Measurements from ENCODE around the gene MANEAL.
"Not testable (repeated sequence)": the region's sequence is repeated elsewhere in the genome, so short reads cannot be mapped to it uniquely, and the experiment has no call there.

Gene MANEAL, protein sequence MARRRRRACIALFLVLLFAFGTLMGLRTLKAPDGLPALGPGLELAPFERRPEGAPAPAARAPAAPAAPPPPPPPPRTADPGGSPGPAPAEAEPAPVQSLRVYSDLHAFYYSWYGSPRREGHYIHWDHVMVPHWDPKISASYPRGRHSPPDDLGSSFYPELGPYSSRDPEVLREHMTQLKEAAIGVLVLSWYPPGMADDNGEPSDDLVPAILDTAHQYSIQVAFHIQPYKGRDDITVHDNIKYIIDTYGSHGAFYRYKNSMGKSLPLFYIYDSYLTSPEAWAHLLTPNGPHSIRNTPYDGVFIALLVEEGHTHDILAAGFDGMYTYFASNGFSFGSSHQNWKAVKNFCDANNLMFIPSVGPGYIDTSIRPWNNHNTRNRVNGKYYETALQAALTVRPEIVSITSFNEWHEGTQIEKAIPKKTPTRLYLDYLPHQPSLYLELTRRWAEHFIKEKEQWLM

DNA sequence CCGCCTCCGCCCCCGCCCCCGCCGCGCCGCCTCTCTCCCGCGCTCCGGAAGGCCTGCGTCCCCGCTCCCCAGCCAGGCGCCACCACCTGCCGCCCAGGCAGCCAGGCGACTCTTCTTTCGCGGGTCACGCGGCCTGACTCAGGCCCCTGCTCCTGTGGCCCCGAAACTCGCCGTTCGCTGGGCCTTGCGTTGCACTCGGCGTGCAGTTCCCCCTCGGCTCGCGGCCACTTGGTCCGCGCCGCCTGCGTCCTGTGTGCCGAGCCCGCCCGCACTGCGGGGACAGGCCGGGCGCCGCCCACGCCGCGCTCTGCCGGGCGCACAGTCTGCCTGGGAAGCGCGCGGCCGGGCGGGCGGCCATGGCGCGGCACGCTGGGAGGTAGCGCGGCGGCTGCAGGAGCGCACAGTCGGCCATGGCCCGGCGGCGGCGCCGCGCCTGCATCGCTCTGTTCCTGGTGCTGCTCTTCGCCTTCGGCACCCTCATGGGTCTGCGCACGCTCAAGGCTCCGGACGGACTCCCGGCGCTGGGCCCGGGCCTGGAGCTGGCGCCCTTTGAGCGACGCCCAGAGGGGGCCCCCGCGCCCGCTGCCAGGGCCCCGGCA, at the start of gene MANEAL:
TSS of gene MANEAL (plus strand) at position 75 of the 599 bp plus-strand sequence. CDS start at position 411, 336 bp downstream.
- no peak for DNase-seq (ENCODE audit: low read depth)

DNA sequence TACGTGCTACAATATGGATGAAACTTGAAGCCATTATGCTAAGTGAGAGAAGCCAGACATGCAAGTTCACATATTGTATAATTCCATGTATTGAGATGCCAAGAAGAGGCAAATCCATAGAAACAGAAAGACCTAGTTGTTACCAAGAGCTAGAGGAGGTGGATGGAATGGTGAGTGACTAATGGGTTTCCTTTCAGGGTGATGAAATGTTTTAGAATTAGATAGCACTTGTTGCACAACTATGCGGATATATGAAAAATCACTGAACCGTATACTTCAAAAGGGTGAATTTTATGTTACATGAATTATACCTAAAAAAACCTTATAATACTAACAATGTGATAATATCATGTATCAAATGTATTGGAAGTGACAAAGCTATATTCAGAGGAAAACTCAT, 46.8 kb upstream of the MANEAL start:
- DNase-seq (ENCODE audit: low read depth): no peak

DNA sequence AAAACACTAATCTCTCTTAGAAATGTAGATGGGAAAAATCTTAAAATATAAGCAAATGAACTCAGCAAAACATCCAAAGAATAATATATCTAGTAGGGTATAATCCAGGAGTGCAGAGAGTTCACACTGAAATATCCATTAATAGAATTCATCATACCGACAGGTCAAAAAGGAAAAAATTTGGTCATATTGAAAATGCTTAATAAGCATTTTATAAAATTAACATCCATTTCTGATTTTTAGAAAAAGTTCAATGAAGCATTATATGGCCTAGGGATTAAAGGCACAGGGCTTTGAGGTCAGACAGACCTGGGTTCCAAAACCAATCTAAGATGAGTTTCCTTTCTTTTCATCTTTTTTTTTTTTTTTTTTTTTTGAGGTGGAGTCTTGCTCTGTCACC, 45.1 kb upstream of the MANEAL start:
- no peak for DNase-seq (ENCODE audit: low read depth)

DNA sequence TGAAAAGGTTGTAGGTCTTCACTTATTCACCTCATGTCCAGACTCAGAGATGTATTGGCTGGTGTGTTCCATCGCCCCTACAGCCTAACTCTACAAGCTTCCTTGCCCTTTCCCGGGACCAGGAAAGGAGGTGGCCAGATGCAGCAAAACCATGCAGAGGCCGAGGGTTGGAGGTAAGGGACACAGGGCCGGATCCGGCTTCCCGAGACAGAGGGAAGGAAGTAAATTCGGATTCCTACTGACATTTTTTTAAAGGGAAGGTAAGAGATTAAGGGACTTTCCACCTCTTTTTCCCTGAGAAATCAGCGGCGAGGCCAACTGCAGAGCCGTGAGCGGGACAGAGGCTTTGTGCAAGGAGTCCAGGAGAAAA, 41.4 kb upstream of the MANEAL start:
- no peak for DNase-seq (ENCODE audit: low read depth)

DNA sequence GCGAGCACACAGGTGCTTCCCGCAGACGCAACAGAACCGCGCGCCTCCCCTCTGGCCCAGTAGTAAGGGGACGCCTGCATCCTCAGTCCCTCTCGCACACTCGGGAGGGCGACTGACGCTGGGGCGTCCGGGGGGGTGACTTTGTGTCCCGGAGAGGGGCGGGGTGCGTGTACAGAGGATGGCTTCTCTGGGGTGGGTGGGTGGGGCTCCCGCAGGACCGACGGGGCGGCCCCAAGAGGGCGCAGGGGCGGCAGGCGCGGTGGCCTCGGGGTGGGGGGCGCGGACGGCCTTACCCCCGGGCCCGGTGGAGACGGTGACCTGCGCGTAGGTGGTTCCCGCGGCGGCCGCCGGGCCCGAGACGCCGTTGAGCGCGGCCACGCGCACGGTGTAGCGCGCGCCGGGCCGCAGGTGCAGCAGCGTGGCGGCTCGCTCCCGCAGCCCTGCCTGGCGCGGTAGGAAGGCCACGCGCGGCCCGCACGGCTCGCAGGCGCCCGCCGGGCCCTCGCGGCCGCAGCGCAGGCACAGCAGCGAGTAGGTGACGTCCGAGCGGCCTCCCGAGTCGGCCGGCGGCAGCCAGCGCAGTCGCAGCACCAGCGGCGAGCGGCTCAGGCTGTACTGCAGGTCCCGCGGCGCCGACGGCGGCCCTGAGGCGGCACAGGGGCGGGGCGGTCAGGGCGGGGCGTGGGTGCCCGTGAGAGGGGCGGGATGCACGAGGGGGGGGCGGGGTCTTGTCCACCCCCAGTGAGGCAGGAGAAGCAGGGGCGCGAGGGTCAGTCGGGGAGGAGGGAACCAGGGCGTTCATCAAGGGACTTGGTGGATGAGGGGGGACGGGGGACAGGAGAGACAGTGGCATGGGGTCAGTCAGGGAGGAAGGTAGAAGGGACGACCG, 40.8 kb upstream of the MANEAL start:
- no peak for DNase-seq (ENCODE audit: low read depth)

DNA sequence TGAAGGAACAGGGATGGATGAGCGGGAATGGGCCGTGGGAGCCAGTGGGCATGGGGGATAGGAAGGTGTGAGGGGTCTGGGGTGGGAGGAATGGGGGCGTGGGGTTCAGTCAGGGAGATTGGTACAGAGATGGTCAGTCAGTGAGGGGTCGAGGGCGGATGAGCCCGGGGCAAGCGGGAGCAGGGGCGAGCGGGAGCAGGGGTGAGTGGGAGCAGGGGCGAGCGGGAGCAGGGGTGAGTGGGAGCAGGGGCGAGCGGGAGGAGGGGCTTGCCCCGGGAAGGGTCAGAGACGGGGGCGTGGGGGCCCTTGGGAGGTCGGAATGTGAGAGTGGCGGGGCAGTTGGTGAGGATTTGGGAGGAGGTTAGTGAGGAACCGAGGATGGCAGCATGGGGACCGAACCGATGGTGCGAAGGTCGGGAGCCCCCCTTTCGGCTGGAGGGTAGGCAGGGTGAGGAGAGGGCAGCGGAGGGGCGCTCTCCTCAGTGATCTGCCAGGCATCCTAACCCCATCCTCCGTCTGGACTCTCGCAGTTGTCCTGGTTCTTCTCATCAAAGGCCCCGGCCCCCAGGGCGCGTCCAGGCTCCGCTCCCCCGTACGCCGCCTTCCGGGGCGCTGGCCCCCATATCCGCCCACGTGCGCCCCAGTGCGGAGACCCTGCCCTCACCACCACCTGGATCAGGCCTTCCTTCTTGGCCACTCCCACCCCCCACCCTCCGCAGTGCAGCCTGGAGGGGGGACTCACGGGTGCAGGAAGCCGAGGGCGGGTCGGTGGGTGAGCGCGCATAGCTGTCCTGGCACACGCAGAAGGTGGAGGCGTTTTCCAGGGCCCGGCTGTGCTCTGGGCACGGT, 40.0 kb upstream of the MANEAL start:
- DNase-seq (ENCODE audit: low read depth): no peak

DNA sequence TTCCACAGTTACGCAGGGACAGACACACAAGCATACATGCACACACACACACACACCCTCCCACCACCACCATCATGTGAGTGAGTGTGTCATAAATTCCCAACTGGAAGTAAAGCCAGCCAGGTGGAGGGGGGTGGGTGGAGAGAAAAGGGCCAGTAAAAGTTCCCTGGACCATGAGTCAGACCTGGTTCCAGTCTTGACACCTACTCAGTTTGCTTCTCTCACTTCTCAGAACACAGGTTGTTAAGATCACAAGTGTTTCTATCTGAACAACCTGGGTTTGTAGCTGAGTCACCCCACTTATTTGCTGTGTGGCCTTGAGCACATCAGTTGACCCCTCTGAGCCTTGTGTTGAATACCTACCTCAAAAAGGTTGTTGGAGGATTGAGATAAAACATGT, 38.4 kb upstream of the MANEAL start:
- no peak for DNase-seq (ENCODE audit: low read depth)

DNA sequence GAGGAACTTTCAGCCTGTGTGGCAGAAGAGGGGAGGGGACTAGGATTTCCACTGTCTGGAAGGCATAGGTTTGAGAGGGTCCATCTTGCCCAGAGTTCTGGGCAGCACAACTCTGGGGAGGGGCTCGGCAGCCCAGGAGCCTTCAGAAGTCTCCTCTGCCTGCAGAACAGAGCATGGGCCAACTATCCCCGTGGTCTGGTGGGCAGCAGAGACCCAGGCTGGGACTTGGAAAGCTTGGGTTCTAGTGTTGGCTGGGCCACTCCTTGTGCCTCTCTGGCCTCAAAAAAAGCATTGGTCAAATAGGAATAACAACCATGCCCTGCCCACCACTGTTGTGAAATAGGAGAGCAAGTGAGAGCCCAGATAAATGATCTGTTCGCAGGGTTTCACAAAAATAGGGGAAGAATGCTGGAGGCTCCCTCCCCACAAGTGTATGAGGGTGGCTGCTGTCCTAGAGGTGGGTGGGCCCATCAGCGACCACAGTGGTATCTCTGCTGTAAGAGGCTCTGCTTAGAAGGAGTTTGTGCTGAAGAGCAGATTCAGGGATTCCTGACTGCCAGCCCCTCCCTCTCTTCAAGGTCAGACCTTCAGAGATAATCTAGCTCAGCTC, 37.6 kb upstream of the MANEAL start:
- DNase-seq (ENCODE audit: low read depth): no peak

DNA sequence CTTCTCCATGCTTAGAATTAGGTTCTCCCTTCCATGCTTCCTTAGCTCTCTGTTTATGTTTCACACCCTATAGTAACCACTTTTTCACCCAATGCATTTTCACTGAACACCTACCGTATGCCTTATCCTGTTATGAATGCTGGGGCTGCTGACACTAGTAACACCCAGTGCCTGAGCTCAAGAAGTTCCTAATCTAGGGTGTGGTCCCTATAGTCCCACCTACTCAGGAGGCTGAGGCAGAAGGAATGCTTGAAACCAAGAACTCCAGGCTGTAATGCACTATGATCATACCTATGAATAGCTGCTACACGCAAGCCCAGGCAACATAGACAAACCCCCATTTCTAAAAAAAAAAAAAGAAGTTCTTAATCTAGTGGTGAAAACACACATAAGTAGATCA, 34.2 kb upstream of the MANEAL start:
- no peak for DNase-seq (ENCODE audit: low read depth)

DNA sequence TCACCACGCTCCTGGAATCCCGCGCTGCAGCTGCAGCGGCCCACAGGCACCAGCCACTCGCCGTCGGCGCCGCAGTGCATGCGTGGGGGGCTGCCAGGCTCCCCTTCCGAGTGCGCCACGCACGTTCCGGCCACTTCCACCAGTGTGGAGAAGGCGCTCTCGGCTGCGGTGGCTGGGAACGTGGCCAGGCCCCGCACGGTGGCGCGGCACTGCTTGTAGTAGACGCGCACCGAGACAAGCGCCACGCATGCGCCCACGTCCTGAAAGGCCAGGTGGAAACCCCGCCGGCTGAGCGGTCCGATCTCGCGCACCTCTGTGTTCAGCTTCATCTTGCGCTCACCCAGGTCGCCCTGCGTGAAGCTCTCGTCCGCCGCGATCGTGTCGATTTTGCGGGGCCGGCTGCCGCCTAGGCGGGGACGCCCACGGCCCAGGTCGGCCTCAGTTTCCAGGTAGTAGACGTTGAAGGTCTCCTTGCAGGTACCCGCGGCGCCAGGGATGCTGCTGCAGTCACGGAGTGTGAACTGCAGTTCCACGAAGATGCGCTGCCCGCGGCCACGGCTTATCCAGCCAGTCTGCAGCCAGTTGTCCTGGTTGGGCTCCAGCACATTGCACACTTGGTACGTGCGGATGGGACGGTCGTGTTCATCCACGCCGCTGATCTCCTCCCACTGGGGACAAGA, 32.1 kb upstream of the MANEAL start:
- no peak for DNase-seq (ENCODE audit: low read depth)

DNA sequence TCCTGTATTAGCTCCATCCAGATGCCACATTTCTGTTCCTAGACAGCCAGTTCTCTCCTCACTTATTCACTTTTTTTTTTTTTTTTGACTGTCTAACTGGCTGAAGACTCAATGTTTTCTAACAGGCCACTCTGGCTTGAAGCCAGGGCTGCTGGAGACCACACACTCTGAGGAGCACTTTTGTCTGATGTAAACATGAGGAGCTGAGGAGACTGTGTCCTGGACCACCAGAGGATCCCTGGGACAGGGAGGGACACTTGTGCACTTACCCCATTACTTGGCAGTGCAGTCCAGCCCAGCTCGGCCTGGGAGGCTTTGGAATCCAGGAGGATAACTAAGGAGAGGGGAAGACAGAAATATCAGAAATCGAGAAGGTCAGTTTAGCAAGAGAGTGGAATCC, 31.1 kb upstream of the MANEAL start:
- no peak for DNase-seq (ENCODE audit: low read depth)

DNA sequence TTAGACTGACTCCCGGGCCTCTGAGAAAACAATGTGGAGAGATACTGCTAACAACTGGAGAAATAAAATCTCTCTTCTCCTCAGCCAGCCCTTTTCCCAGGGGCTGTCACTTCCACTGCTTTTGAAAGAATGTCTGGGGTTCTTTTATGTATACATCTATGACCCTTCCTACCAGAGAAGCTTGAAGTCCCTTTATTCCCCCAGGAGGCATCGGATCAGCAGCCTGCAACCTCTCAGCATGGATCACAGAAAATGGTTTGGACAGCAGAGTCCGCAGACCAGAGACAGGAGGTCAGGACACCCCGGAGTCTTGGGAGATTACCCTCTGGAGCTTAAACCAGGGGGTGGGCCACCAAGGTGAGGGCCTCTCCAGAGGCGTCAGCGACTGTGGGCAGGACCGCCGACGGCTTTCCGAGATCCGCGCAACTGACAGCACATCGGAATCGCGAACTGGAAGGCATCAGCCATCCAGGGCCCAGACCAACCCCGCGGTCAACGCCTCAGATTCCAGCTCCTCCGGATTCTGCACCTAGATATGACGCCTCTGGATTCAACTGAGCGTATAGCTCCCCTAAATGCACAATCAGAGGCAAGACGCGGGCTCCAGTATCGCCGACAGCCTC, 29.7 kb upstream of the MANEAL start:
- DNase-seq (ENCODE audit: low read depth): no peak

DNA sequence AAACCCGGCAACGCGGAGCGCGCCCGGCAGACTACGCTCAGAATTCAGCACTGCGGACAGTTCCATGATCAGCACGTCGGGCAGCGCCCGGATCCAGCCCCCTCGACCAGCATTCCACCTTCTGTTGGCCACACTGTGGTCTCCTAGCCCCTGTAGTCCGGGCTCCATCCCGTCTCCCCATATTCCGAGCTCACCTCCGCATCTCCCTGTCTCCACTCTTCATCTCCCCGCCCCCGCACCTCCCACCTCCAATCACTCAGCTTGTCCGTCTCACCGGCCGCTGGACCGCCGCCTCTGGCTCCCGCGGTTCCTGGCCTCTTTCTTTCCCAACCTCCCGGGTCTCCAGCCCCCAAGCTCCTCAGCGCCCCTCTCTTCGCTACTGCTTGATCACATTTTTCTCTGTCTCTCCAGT, 29.2 kb upstream of the MANEAL start:
- no peak for DNase-seq (ENCODE audit: low read depth)

DNA sequence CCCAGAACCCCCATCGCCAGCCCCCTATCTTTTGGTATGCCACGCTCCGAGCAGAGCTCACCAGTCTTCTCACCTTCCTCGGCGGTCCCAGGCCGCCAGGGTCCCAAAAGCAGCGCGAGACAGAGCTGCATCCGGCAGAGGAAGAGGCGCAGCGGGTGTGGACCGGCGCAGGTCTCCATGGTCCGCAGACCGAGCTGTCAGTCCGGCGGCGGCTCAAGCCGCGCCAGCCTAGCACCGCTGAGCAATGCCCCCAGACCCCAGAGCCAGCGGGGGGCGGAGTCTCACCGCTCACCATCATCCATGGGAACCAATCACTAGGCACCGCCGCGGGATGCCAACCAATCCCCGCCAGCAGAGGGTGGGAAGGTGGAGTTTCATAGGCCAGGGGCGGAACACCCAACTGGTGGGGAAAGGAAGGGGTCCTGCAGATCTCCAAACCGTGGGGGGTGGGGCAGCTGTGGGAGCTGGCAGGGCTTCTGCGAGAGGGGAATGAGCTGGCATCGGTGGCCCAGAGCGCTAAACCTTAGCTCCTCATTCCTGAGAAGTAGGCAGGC, 28.7 kb upstream of the MANEAL start, which contains the start of gene EPHA10:
TSS of gene EPHA10 (minus strand) at position 233 of the 554 bp plus-strand sequence. CDS start at position 179, 54 bp downstream.
- DNase-seq (ENCODE audit: low read depth): no peak

DNA sequence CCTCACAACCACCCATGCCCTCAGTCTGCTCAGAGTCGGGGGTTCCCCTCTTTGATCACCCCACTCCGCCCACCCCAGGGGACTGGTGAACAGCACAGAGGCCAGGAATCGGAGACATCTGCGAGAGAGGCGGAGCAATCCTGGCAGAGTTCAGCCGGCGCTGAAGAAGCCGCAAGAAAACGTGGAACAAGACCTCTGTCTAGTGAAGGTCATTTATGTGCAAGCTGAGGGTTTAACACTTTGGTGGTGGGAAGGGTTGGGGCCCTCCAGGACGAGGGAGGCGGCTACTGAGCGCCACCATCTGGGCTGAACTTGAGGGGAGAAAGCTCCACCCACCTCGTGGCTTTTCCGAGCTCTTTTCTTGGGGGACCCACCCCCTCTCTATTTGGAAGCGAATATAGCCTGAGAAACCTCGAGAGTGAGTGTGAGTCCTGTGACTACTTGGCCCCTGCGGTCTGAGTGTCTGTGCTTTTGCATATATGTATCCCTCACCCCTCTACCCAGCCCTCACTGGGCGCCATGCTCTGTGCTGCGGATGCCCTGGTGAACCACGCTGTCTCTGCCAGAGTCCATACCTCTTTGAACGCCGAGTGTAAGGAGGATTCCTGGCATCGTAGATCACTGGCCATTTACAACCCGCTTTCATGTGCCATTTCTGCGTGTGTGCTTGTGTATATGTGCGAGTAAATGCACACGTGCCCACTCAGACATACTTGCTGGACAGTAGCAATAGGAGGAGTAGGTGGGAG, 27.6 kb upstream of the MANEAL start:
- DNase-seq (ENCODE audit: low read depth): no peak

DNA sequence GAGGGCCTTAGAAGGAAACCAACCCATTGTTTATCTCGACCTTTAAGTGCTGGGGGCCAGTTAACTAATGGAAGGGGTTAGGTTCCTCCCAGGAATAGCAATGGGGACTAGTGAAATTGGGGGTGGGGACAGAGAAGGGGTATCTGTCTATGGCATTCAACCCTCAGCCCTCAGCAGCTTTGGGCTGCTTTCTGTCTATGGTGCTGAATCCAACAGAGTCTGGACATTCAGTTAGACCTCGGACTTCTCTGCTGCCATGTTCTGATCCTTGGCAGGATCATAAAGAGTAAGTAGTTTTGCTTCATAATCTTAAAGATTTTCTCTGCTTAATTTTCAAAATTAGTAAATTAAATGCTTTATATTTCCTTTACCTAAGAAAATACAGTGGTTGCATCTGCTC, 26.2 kb upstream of the MANEAL start:
- no peak for DNase-seq (ENCODE audit: low read depth)

DNA sequence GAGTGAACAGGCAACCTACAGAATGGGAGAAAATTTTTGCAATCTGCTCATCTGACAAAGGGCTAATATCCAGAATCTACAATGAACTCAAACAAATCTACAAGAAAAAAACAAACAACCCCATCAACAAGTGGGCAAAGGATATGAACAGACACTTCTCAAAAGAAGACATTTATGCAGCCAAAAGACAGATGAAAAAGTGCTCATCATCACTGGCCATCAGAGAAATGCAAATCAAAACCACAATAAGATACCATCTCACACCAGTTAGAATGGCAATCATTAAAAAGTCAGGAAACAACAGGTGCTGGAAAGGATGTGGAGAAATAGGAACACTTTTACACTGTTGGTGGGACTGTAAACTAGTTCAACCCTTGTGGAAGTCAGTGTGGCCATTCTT, 22.2 kb upstream of the MANEAL start:
- DNase-seq (ENCODE audit: low read depth): not testable (repeated sequence)

DNA sequence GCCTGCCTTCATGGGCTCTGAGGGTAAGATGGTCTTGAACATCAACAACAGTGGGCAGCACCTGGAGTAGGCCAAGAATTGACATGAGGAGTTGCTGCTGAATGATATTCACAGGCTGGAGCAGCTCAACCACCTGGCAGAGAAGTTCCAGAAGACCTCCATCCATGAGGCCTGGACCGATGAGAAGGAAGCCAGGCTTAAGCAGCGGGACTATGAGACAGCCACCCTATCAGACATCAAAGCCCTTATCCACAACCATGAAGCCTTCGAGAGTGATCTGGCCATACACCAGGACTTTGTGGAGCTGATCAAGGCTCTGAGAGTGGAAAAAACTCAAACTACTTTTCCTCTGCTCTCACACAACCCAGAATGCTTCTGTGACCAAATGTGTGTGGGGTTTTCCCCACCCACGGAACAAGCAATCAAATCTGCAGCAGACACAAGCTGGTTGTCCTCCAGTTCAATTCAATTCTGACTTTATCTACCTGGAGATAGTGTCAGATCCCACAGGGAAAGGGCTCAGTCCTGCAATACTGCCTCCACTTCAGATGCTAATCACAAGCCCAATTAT, 16.6 kb upstream of the MANEAL start:
- DNase-seq (ENCODE audit: low read depth): no peak

DNA sequence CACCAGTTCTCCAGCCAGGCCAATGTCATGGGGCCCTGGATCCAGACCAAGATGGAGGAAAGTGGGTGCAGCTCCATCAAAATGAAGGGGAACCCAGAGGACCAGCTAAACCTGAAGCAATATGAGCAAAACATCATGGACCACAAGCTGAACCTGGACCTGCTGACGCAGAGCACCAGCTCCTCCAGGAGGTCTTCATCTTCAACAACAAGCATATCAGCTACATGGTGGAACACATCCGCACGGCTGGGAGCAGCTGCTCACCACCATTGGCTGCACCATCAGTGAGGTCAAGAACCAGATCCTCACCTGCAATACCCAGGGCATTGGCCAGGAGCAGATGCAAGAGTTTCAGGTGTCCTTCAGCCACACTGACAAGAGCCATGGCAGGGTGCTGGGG, 15.0 kb upstream of the MANEAL start:
- no peak for DNase-seq (ENCODE audit: low read depth)
